ENCODE measurements around the gene FAT4. TPM values are rescaled to one million over a fixed set of nuclear protein-coding genes. Genes with fewer than 3 reads are reported as not detected.

FAT4 gene
- total RNA-seq, 1 experiment from 2014 or later = 0.71 TPM

GRCh38 chr4:125359960-125360634 is 45.3 kb downstream of the FAT4 start:
- no peak overlapping the region for H2AFZ ChIP-seq (ENCODE audit: low read depth, low read length, poor library complexity, severe bottlenecking)
- H3K4me1 ChIP-seq (ENCODE audit: control insufficient read depth in 1 of 2, insufficient read depth in 2 of 2, low read length in 2 of 2) = no peaks in the 10 kb centered on the region
- H4K20me1 ChIP-seq (ENCODE audit: insufficient read depth) = no peaks in the 10 kb centered on the region
- ChIA-PET RAD21 (ENCODE audit: low non-redundant PET in 1 of 2, low total read pairs in 2 of 2, uncharacterized antibody in 2 of 2, unreplicated experiment in 2 of 2) (no interaction called here), POLR2A (no interaction called here), CTCF (no interaction called here)
- no peak overlapping the region for H3K27ac ChIP-seq (ENCODE audit: low read depth, low read length)
- DNase-seq (ENCODE audit: low read depth, low spot score) = no peak
- no peaks in the 10 kb centered on the region for H3K79me2 ChIP-seq (ENCODE audit: insufficient read depth, low read length)
- H3K9me2 ChIP-seq (ENCODE audit: insufficient read depth) = no peaks in the 10 kb centered on the region
- H3K9me3 ChIP-seq (ENCODE audit: control insufficient read depth in 1 of 2, insufficient read depth in 1 of 2, low read depth in 1 of 2, low read length in 2 of 2) = no peaks in the 10 kb centered on the region
- no peaks in the 10 kb centered on the region for H3K36me3 ChIP-seq (ENCODE audit: control insufficient read depth in 1 of 2, insufficient read depth in 2 of 2, low read length in 2 of 2)
- no peak for ATAC-seq
- no peak overlapping the region for H3K9ac ChIP-seq (ENCODE audit: low read length)
- H3K4me3 ChIP-seq (replicated peaks in 1 of 2; ENCODE audit: low read depth in 1 of 2, low read length in 2 of 2) = no peak overlapping the region
- H3K4me2 ChIP-seq (ENCODE audit: low read length) = no peak overlapping the region
- TF ChIP-seq SRF (IDR thresholded peaks at IDR 0.05; ENCODE audit: low read depth) (no peak), CBX3 (IDR thresholded peaks at IDR 0.05; ENCODE audit: low read depth) (no peak), CEBPB (IDR thresholded peaks at IDR 0.05; ENCODE audit: low read depth) (no peak), FOSL1 (IDR thresholded peaks at IDR 0.05; ENCODE audit: low read depth) (no peak), TCF7L2 (IDR thresholded peaks at IDR 0.05; ENCODE audit: borderline replicate concordance, extremely low read depth, insufficient read depth, insufficient read length) (no peak), POLR2A (IDR thresholded peaks at IDR 0.05; ENCODE audit: borderline replicate concordance, extremely low read depth, insufficient read depth, insufficient read length) (no peak), POLR2AphosphoS5 (IDR thresholded peaks at IDR 0.05; ENCODE audit: low read depth, low read length) (no peak), SP1 (IDR thresholded peaks at IDR 0.05; ENCODE audit: low read depth) (no peak), ELF1 (IDR thresholded peaks at IDR 0.05; ENCODE audit: borderline replicate concordance, low read depth) (no peak), REST (IDR thresholded peaks at IDR 0.05; ENCODE audit: low read depth) (no peak), ATF3 (IDR thresholded peaks at IDR 0.05) (no peak), EGR1 (IDR thresholded peaks at IDR 0.05; ENCODE audit: low read depth) (no peak), JUND (IDR thresholded peaks at IDR 0.05) (no peak), EZH2phosphoT487 (IDR thresholded peaks at IDR 0.05; ENCODE audit: borderline replicate concordance) (no peak), RAD21 (IDR thresholded peaks at IDR 0.05; ENCODE audit: low read depth) (no peak), CTCF (IDR thresholded peaks at IDR 0.05 in 2 of 3, conservative IDR thresholded peaks at IDR 0.05 in 1 of 3; ENCODE audit: borderline replicate concordance in 1 of 3, insufficient read depth in 1 of 3, low read depth in 2 of 3, low read length in 2 of 3) (no peak), YY1 (IDR thresholded peaks at IDR 0.05; ENCODE audit: extremely low read depth, insufficient replicate concordance, low read depth, low read length) (no peak)
- BruUV-seq (replicated peaks) = no TSS peak
- H3K27me3 ChIP-seq (ENCODE audit: insufficient read depth, low read length) = no peaks in the 10 kb centered on the region
- intact Hi-C loops (cut with micrococcal nuclease) = no loop called here

Measured in HCT116 (cell line).